A673 (cell line): ENCODE data around the gene MXD1.

ENCODE experiments used
- CTCF ChIP-seq: fragments of 300-800, 200-600 bp; sonication (generic); conservative IDR thresholded peaks from 2 replicates; pipeline ENCODE4 v1.5.1; 2017; ENCODE audit warnings: low read depth, mild to moderate bottlenecking, antibody characterized with exemption, low read length, moderate library complexity, mixed read lengths
- EZH2 ChIP-seq: fragments of 200-600 bp; sonication (generic); IDR thresholded peaks from 2 replicates; pipeline ENCODE4 v1.6.1; 2017; ENCODE audit warnings: borderline replicate concordance, low read depth, mild to moderate bottlenecking, mixed read lengths, antibody characterized with exemption, low read length; ENCODE audit not compliant: poor library complexity, severe bottlenecking

- TF ChIP-seq CTCF: no peak
- no peak for TF ChIP-seq EZH2
Observed at GRCh38 chr2:69948032-69948962, 33.4 kb downstream of the MXD1 start.
